IPS-18a (cell line): ENCODE results near the gene EZH2.

Experiments used
- H3K27ac ChIP-seq: one replicate; pipeline ENCODE4 v1.5.1; 2013; ENCODE audit warnings: low read length
- H3K27me3 ChIP-seq: one replicate; pipeline ENCODE4 v1.6.1; 2013; ENCODE audit warnings: mild to moderate bottlenecking, low read length; ENCODE audit not compliant: control insufficient read depth, insufficient read depth
- H3K36me3 ChIP-seq: one replicate; pipeline ENCODE4 v1.6.1; 2013; ENCODE audit warnings: low read depth, low read length; ENCODE audit not compliant: control insufficient read depth
- H3K4me1 ChIP-seq: one replicate; pipeline ENCODE4 v1.6.1; 2013; ENCODE audit warnings: low read depth, low read length; ENCODE audit not compliant: control insufficient read depth
- H3K4me3 ChIP-seq: one replicate; pipeline ENCODE4 v1.5.1; 2013; ENCODE audit warnings: low read length
- H3K9ac ChIP-seq: one replicate; pipeline ENCODE4 v1.6.1; 2013; ENCODE audit warnings: mild to moderate bottlenecking, low read length, moderate library complexity
- H3K9me3 ChIP-seq: one replicate; pipeline ENCODE4 v1.6.1; 2013; ENCODE audit warnings: low read depth, low read length; ENCODE audit not compliant: control insufficient read depth

Gene EZH2

GRCh38 chr7:148894591-148894990, 10.5 kb upstream of the EZH2 start:
- H3K27me3 ChIP-seq, result no peaks in the 10 kb centered on the region
- no peak overlapping the region for H3K4me3 ChIP-seq
- no peaks in the 10 kb centered on the region for H3K4me1 ChIP-seq
- no peaks in the 10 kb centered on the region for H3K36me3 ChIP-seq
- H3K9ac ChIP-seq, result no peak overlapping the region
- H3K27ac ChIP-seq, result no peak overlapping the region
- no peaks in the 10 kb centered on the region for H3K9me3 ChIP-seq

- no peak overlapping the region for H3K9ac ChIP-seq
- H3K27me3 ChIP-seq, result no peaks in the 10 kb centered on the region
- no peaks in the 10 kb centered on the region for H3K9me3 ChIP-seq
- H3K4me3 ChIP-seq, result no peak overlapping the region
- no peak overlapping the region for H3K27ac ChIP-seq
- H3K4me1 ChIP-seq, result no peaks in the 10 kb centered on the region
- H3K36me3 ChIP-seq, result no peaks in the 10 kb centered on the region
Measured at GRCh38 chr7:148893071-148893470, 9.0 kb upstream of the EZH2 start.

GRCh38 chr7:148888300-148888699, 4.2 kb upstream of the EZH2 start:
- Histone ChIP-seq H3K9ac (no peak overlapping the region), H3K27ac (no peak overlapping the region), H3K4me1 (no peaks in the 10 kb centered on the region), H3K27me3 (no peaks in the 10 kb centered on the region), H3K4me3 (no peak overlapping the region), H3K36me3 (no peaks in the 10 kb centered on the region), H3K9me3 (no peaks in the 10 kb centered on the region)

GRCh38 chr7:148886844-148887243, 2.8 kb upstream of the EZH2 start:
- no peaks in the 10 kb centered on the region for H3K36me3 ChIP-seq
- no peak overlapping the region for H3K27ac ChIP-seq
- no peaks in the 10 kb centered on the region for H3K27me3 ChIP-seq
- H3K4me1 ChIP-seq, result peaks cover 7% of the 10 kb centered on the region
- no peak overlapping the region for H3K4me3 ChIP-seq
- no peaks in the 10 kb centered on the region for H3K9me3 ChIP-seq
- no peak overlapping the region for H3K9ac ChIP-seq

- Histone ChIP-seq H3K27me3 (no peaks in the 10 kb centered on the region), H3K4me1 (peaks cover 7% of the 10 kb centered on the region), H3K27ac (peak overlapping the region; percentile 32), H3K9ac (peak overlapping the region; percentile 82), H3K4me3 (peak overlapping the region; percentile 66), H3K9me3 (no peaks in the 10 kb centered on the region), H3K36me3 (no peaks in the 10 kb centered on the region)
Measured at GRCh38 chr7:148884299-148885022, 370 bp upstream of the EZH2 start.

- Histone ChIP-seq H3K9me3 (no peaks in the 10 kb centered on the region), H3K9ac (peak overlapping the region; percentile 17), H3K36me3 (no peaks in the 10 kb centered on the region), H3K27ac (no peak overlapping the region), H3K4me1 (peaks cover 7% of the 10 kb centered on the region), H3K4me3 (peak overlapping the region; percentile 66), H3K27me3 (no peaks in the 10 kb centered on the region)
Measured at GRCh38 chr7:148883266-148884048, 634 bp downstream of the EZH2 start.

GRCh38 chr7:148882841-148883265, 1.2 kb downstream of the EZH2 start:
- Histone ChIP-seq H3K4me1 (peaks cover 7% of the 10 kb centered on the region), H3K27ac (no peak overlapping the region), H3K9me3 (no peaks in the 10 kb centered on the region), H3K4me3 (peak overlapping the region; percentile 66), H3K27me3 (no peaks in the 10 kb centered on the region), H3K9ac (peak overlapping the region; percentile 17), H3K36me3 (no peaks in the 10 kb centered on the region)

GRCh38 chr7:148882192-148882591, 1.9 kb downstream of the EZH2 start:
- Histone ChIP-seq H3K36me3 (no peaks in the 10 kb centered on the region), H3K4me3 (peak overlapping the region; percentile 66), H3K9me3 (no peaks in the 10 kb centered on the region), H3K27ac (no peak overlapping the region), H3K27me3 (no peaks in the 10 kb centered on the region), H3K9ac (no peak overlapping the region), H3K4me1 (peaks cover 7% of the 10 kb centered on the region)

GRCh38 chr7:148878317-148878716, 5.8 kb downstream of the EZH2 start:
- no peaks in the 10 kb centered on the region for H3K36me3 ChIP-seq
- H3K4me1 ChIP-seq, result peaks cover 13% of the 10 kb centered on the region
- H3K27ac ChIP-seq, result no peak overlapping the region
- no peak overlapping the region for H3K4me3 ChIP-seq
- no peak overlapping the region for H3K9ac ChIP-seq
- H3K9me3 ChIP-seq, result no peaks in the 10 kb centered on the region
- H3K27me3 ChIP-seq, result no peaks in the 10 kb centered on the region

GRCh38 chr7:148877517-148877916, 6.6 kb downstream of the EZH2 start:
- Histone ChIP-seq H3K4me1 (peaks cover 11% of the 10 kb centered on the region), H3K27me3 (no peaks in the 10 kb centered on the region)

GRCh38 chr7:148872188-148872587, 11.9 kb downstream of the EZH2 start:
- Histone ChIP-seq H3K4me3 (no peak overlapping the region), H3K27me3 (no peaks in the 10 kb centered on the region), H3K36me3 (no peaks in the 10 kb centered on the region), H3K9me3 (no peaks in the 10 kb centered on the region), H3K4me1 (peaks cover 6% of the 10 kb centered on the region), H3K27ac (no peak overlapping the region), H3K9ac (no peak overlapping the region)

More at GRCh38 chr7:148877517-148877916, 6.6 kb downstream of the EZH2 start:
- H3K27ac ChIP-seq, result no peak overlapping the region
- H3K4me3 ChIP-seq, result no peak overlapping the region
- no peak overlapping the region for H3K9ac ChIP-seq
- no peaks in the 10 kb centered on the region for H3K36me3 ChIP-seq
- H3K9me3 ChIP-seq, result no peaks in the 10 kb centered on the region
